K562 (cell line): ENCODE measurements around the gene TACC3. TPM values are rescaled to one million over a fixed set of nuclear protein-coding genes. Genes with fewer than 3 reads are reported as not detected.

ENCODE experiments used
- ATAC-seq: fragments of 200-7000 bp; cut with Tn5 transposase; 3 replicates; pipeline ENCODE4 v1.9.1; 2020; ENCODE audit warnings: moderate library complexity
- BruUV-seq: library from RNA; stranded (reverse); fragments of 400-500 nt; replicated peaks from 2 replicates; lab custom pipeline; 2021; lab: Mats Ljungman, UMichigan
- CTCF ChIA-PET: fragments of 300-600 bp; formaldehyde crosslinking; extraction: SDS; loops from one replicate; lab custom pipeline; 2021; ENCODE audit warnings: low intra/inter-chr PET ratio; lab: Yijun Ruan, JAX
- POLR2A ChIA-PET: fragments of 300-600, 350-650 bp; sonication (Branson Sonifier 250); formaldehyde crosslinking; extraction: SDS; loops from one replicate; lab custom pipeline; 2021; ENCODE audit warnings: antibody characterized with exemption, inconsistent platforms; lab: Yijun Ruan, JAX
- DNase-seq, 4 experiments: peaks; one replicate each; pipeline versions ENCODE4 v3.0.0 to v3.0.0-alpha.2; 2011 to 2018; ENCODE audit warnings: low spot score in 3 of 4, mixed read lengths in 3 of 4; ENCODE audit errors: extremely low read depth in 1 of 4
- FAIRE-seq: peaks from 2 replicates; lab custom pipeline; 2011; peaks lifted over from hg19 to GRCh38; lab: Jason Lieb, UNC
- H2AFZ ChIP-seq: 2 replicates; pipeline ENCODE4 v1.6.0; 2011; ENCODE audit warnings: low read depth, low read length, control low read depth, inconsistent platforms
- H3K27ac ChIP-seq: fragments of 200-600 bp; 3 replicates; pipeline ENCODE4 v1.8.0; 2011; ENCODE audit warnings: low read depth, mild to moderate bottlenecking, control low read depth, inconsistent platforms, low read length, moderate library complexity, mixed read lengths; ENCODE audit errors: extremely low read depth
- H3K27me3 ChIP-seq, 2 experiments: fragments of 300-600 bp in 1 of 2; 2 replicates in 1 of 2; 3 replicates in 1 of 2; pipeline versions ENCODE4 v1.6.0 to v1.8.0; 2011; ENCODE audit warnings: inconsistent platforms in 2 of 2, low read length in 2 of 2, mild to moderate bottlenecking in 1 of 2, mixed read lengths in 1 of 2, moderate library complexity in 1 of 2; ENCODE audit not compliant: control insufficient read depth in 2 of 2, insufficient read depth in 2 of 2
- H3K36me3 ChIP-seq: fragments of 300-600 bp; 3 replicates; pipeline ENCODE4 v1.8.0; 2011; ENCODE audit warnings: mild to moderate bottlenecking, low read length, inconsistent platforms; ENCODE audit not compliant: control insufficient read depth, insufficient read depth
- H3K4me1 ChIP-seq, 2 experiments: fragments of 200-600 bp in 1 of 2; replicated peaks in 1 of 2; 2 replicates in 1 of 2; 3 replicates in 1 of 2; pipeline versions ENCODE4 v1.5.1 to v1.8.0; 2011; ENCODE audit warnings: inconsistent platforms in 2 of 2, low read length in 2 of 2, mild to moderate bottlenecking in 1 of 2, mixed read lengths in 1 of 2, moderate library complexity in 1 of 2; ENCODE audit not compliant: control insufficient read depth in 2 of 2, insufficient read depth in 2 of 2
- H3K4me2 ChIP-seq: 2 replicates; pipeline ENCODE4 v1.6.1; 2011; ENCODE audit warnings: low read length, control low read depth, inconsistent platforms, mixed read lengths; ENCODE audit not compliant: insufficient read depth
- H3K4me3 ChIP-seq: fragments of 200-600 bp; sonication (generic), shearing (Covaris generic); 2 replicates; pipeline ENCODE4 v1.5.1; 2016; ENCODE audit warnings: control low read depth, inconsistent platforms
- H3K79me2 ChIP-seq: fragments of 200-600 bp; 3 replicates; pipeline ENCODE4 v1.8.0; 2011; ENCODE audit warnings: low read length, inconsistent platforms; ENCODE audit not compliant: control insufficient read depth, insufficient read depth
- H3K9ac ChIP-seq, 2 experiments: 2 replicates each; pipeline versions ENCODE4 v1.6.0 to v1.6.1; 2011; ENCODE audit warnings: low read depth in 2 of 2, low read length in 2 of 2, control low read depth in 1 of 2, inconsistent platforms in 1 of 2, mild to moderate bottlenecking in 1 of 2, mixed read lengths in 1 of 2; ENCODE audit not compliant: insufficient read depth in 1 of 2
- H3K9me1 ChIP-seq: one replicate; pipeline ENCODE4 v1.6.0; 2011; ENCODE audit warnings: inconsistent platforms, mild to moderate bottlenecking, low read length, moderate library complexity; ENCODE audit not compliant: control insufficient read depth, insufficient read depth
- H3K9me3 ChIP-seq: replicated peaks from 2 replicates; pipeline ENCODE4 v1.5.1; 2011; ENCODE audit warnings: low read depth, low read length, inconsistent platforms; ENCODE audit not compliant: control insufficient read depth, insufficient read depth
- H4K20me1 ChIP-seq: replicated peaks from 2 replicates; pipeline ENCODE4 v1.6.1; 2011; ENCODE audit warnings: low read length, inconsistent platforms, mixed read lengths; ENCODE audit not compliant: control insufficient read depth, insufficient read depth
- CBX2 ChIP-seq: fragments of 200-600 bp; sonication (generic); IDR thresholded peaks from one replicate; pipeline ENCODE4 v1.6.1; 2012; ENCODE audit warnings: mild to moderate bottlenecking, low read length, inconsistent platforms; ENCODE audit not compliant: insufficient read depth, poor library complexity, severe bottlenecking
- CTBP1 ChIP-seq: fragments of 450-650 bp; IDR thresholded peaks from 2 replicates; pipeline ENCODE4 v1.6.1; 2016; ENCODE audit warnings: borderline replicate concordance
- DEAF1 ChIP-seq: fragments of 450-650 bp; formaldehyde crosslinking; IDR thresholded peaks from 2 replicates; pipeline ENCODE4 v1.4.0; 2020; ENCODE audit warnings: mild to moderate bottlenecking, moderate library complexity
- DPF2 ChIP-seq: fragments of 450-650 bp; IDR thresholded peaks from 2 replicates; pipeline ENCODE4 v1.6.1; 2016
- FOXK2 ChIP-seq, 2 experiments: fragments of 450-650 bp; IDR thresholded peaks in 1 of 2; conservative IDR thresholded peaks in 1 of 2; 2 replicates each; pipeline ENCODE4 v1.6.1; 2016; ENCODE audit warnings: low read depth in 2 of 2, mild to moderate bottlenecking in 1 of 2
- HDAC2 ChIP-seq: fragments of 450-650 bp; IDR thresholded peaks from 2 replicates; pipeline ENCODE4 v1.6.1; 2016; ENCODE audit warnings: mild to moderate bottlenecking
- HSF4 ChIP-seq: fragments of 250-450 bp; sonication (Bioruptor Pico); IDR thresholded peaks from 2 replicates; pipeline ENCODE4 v2.1.2; 2022; ENCODE audit warnings: mild to moderate bottlenecking, moderate library complexity, borderline replicate concordance
- JUND ChIP-seq, 2 experiments: IDR thresholded peaks; 2 replicates in 1 of 2; 3 replicates in 1 of 2; pipeline ENCODE4 v1.6.1; 2011; ENCODE audit warnings: borderline replicate concordance in 2 of 2, low read depth in 2 of 2, low read length in 2 of 2, improper control_type of control experiment in 1 of 2, missing biosample characterization in 1 of 2, missing genetic modification characterization in 1 of 2, missing genetic modification reagents in 1 of 2
- MYBL2 ChIP-seq, 2 experiments: fragments of 450-650 bp in 1 of 2; sonication (generic) in 1 of 2; formaldehyde crosslinking in 1 of 2; IDR thresholded peaks; 2 replicates each; pipeline versions ENCODE4 v1.6.1 to v1.8.1; 2017 to 2022; ENCODE audit warnings: borderline replicate concordance in 1 of 2, inconsistent platforms in 1 of 2, low read depth in 1 of 2, mild to moderate bottlenecking in 1 of 2, missing genetic modification reagents in 1 of 2, moderate library complexity in 1 of 2
- RBM25 ChIP-seq: fragments of 200-400 bp; formaldehyde crosslinking; IDR thresholded peaks from 2 replicates; pipeline ENCODE4 v1.6.1; 2018; ENCODE audit warnings: low read length, low read depth, moderate library complexity; ENCODE audit not compliant: severe bottlenecking
- SMC3 ChIP-seq: conservative IDR thresholded peaks from 2 replicates; pipeline ENCODE4 v1.6.1; 2011; ENCODE audit warnings: low read depth, low read length, improper control_type of control experiment; ENCODE audit not compliant: insufficient read depth
- ZNF764 ChIP-seq: fragments of 250-450 bp; sonication (Bioruptor Pico); IDR thresholded peaks from 2 replicates; pipeline ENCODE4 v1.4.0; 2020; ENCODE audit warnings: low read depth, mild to moderate bottlenecking, moderate library complexity
- WGBS: fragments of 100-300 bp; shearing (Covaris generic); methylation state at CpG from one replicate; pipeline ENCODE4 v1.1.6; 2016; ENCODE audit warnings: low coverage, mixed read lengths; ENCODE audit not compliant: insufficient coverage; ENCODE audit errors: missing lambda C conversion rate; 5-methylcytosine and 5-hydroxymethylcytosine counted together
- in situ Hi-C: fragments of 300-500 bp; cut with MboI; formaldehyde crosslinking; loops from 4 replicates; pipeline ENCODE4 v1.15.0; 2018; ENCODE audit warnings: inconsistent platforms, mixed read lengths
- intact Hi-C: fragments of 100-400 bp; cut with micrococcal nuclease; formaldehyde crosslinking; loops from 2 replicates; pipeline ENCODE4 v1.14.2; 2022
- polyA plus RNA-seq, 8 experiments: library from polyadenylated mRNA; depleted of rRNA in 4 of 8; stranded (reverse) in 5 of 8; unstranded in 3 of 8; fragments of >200 nt; fragmentation: Nextera tagmentation in 2 of 8; fragmentation: Illumina TruSeq in 1 of 8; extraction: Ambion mirVana in 2 of 8; extraction: Trizol in 1 of 8; gene quantifications; 2 replicates each; pipeline versions ENCODE4 v1.2.1 to v1.2.3, GENCODE V29; 2011 to 2014; ENCODE audit warnings: inconsistent platforms in 1 of 8, missing spikeins in 1 of 8
- total RNA-seq, 7 experiments: library from RNA; depleted of rRNA in 6 of 7; stranded (reverse); fragments of >200 nt in 6 of 7; fragmentation: Illumina TruSeq in 2 of 7; extraction: Trizol in 2 of 7; gene quantifications; 2 replicates each; pipeline versions ENCODE4 v1.2.1 to v1.2.3, GENCODE V29; 2011 to 2021; ENCODE audit warnings: low replicate concordance in 1 of 7
- TF ChIP-seq, protein P1 (sequence below): sonication (generic); formaldehyde crosslinking; IDR thresholded peaks from 2 replicates; pipeline ENCODE4 v1.8.1; 2023; ENCODE audit warnings: mild to moderate bottlenecking, missing genetic modification reagents
- TF ChIP-seq, protein P2 (sequence below): sonication (generic); formaldehyde crosslinking; IDR thresholded peaks from 2 replicates; pipeline ENCODE4 v1.8.0; 2022; ENCODE audit warnings: missing genetic modification reagents, mild to moderate bottlenecking, moderate library complexity, borderline replicate concordance

TACC3 gene
- total and polyA plus RNA-seq, 9 of the 15 experiments (the other 6 are each of a cell fraction or from before 2014, with no cell fraction given): 1.9 to 122 (median 55.6) TPM

GRCh38 chr4:1693131-1693896 is 28.0 kb upstream of the TACC3 start:
- POLR2A ChIA-PET: interaction anchor here (0.5 to 2.7 kb wide), 11 partner anchors 9 to 103 kb away, joined by 3 to 49 read pairs (median 6); partner anchors contain the start of genes SLBP, TACC3 and TMEM129
- peaks cover 7% of the 10 kb centered on the region; the same call in 1 of the 2 replicates for H4K20me1 ChIP-seq
- no peak overlapping the region for H3K4me3 ChIP-seq
- no peaks in the 10 kb centered on the region for H3K9me3 ChIP-seq
- DNase-seq (peak; percentile 62 to 83 (median 70)), ATAC-seq (peak; percentile 96), FAIRE-seq (peak; percentile 92)
- H3K36me3 ChIP-seq: peaks cover 75% of the 10 kb centered on the region
- no peak overlapping the region for H2AFZ ChIP-seq
- intact Hi-C loops (loop anchor here (1.0 kb wide), 1 partner anchor 33 kb away; no protein-coding TSS in a partner anchor), in situ Hi-C loops (no loop called here)
- CTCF ChIA-PET: interaction anchor here (0.6 to 3.3 kb wide), 6 partner anchors 18 to 212 kb away, joined by 3 to 20 read pairs (median 4); partner anchors contain the start of gene SLBP
- WGBS: 45% methylated on average over 7 of the region's 7 CpGs
- no peaks in the 10 kb centered on the region for H3K4me1 ChIP-seq
- H3K27ac ChIP-seq: peak overlapping the region; percentile 5; the same call in 1 of the 3 replicates
- no peak overlapping the region for H3K9ac ChIP-seq
- no peaks in the 10 kb centered on the region for H3K79me2 ChIP-seq
- H3K27me3 ChIP-seq: no peaks in the 10 kb centered on the region
- no peak overlapping the region for H3K4me2 ChIP-seq
- H3K9me1 ChIP-seq: no peaks in the 10 kb centered on the region
- TSS peak; percentile 43 for BruUV-seq
- TF ChIP-seq, protein P1, sequence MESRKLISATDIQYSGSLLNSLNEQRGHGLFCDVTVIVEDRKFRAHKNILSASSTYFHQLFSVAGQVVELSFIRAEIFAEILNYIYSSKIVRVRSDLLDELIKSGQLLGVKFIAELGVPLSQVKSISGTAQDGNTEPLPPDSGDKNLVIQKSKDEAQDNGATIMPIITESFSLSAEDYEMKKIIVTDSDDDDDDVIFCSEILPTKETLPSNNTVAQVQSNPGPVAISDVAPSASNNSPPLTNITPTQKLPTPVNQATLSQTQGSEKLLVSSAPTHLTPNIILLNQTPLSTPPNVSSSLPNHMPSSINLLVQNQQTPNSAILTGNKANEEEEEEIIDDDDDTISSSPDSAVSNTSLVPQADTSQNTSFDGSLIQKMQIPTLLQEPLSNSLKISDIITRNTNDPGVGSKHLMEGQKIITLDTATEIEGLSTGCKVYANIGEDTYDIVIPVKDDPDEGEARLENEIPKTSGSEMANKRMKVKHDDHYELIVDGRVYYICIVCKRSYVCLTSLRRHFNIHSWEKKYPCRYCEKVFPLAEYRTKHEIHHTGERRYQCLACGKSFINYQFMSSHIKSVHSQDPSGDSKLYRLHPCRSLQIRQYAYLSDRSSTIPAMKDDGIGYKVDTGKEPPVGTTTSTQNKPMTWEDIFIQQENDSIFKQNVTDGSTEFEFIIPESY: no peak
- TF ChIP-seq DEAF1 (CRISPR knock-in tag): peak; percentile 47; the same call in 1 of the 2 replicates
- TF ChIP-seq HDAC2: peak; percentile 32; the same call in 1 of the 2 replicates
- TF ChIP-seq CBX2: no peak
- peak; percentile 48 to 51; a peak in 3 of 4 replicates for TF ChIP-seq FOXK2 (conservative IDR thresholded peaks at IDR 0.05 in 1 of 2, IDR thresholded peaks at IDR 0.05 in 1 of 2; ENCODE audit: low read depth in 2 of 2)
- peak; percentile 77; the same call in 1 of the 2 replicates for TF ChIP-seq ZNF764 (CRISPR knock-in tag)
- no peak for TF ChIP-seq JUND (IDR thresholded peaks at IDR 0.05; ENCODE audit: borderline replicate concordance, low read depth, low read length)
- TF ChIP-seq JUND (tag; IDR thresholded peaks at IDR 0.05; ENCODE audit: borderline replicate concordance, low read depth, low read length): peak; percentile 37; the same call in 1 of the 3 replicates
- TF ChIP-seq MYBL2 (IDR thresholded peaks at IDR 0.05; ENCODE audit: low read depth): peak; percentile 38; the same call in 1 of the 2 replicates
- no peak for TF ChIP-seq MYBL2 (CRISPR knock-in tag; IDR thresholded peaks at IDR 0.05; ENCODE audit: borderline replicate concordance)
- no peak for TF ChIP-seq HSF4
- peak; percentile 58; the same call in 1 of the 2 replicates for TF ChIP-seq CTBP1
- TF ChIP-seq, protein P2, sequence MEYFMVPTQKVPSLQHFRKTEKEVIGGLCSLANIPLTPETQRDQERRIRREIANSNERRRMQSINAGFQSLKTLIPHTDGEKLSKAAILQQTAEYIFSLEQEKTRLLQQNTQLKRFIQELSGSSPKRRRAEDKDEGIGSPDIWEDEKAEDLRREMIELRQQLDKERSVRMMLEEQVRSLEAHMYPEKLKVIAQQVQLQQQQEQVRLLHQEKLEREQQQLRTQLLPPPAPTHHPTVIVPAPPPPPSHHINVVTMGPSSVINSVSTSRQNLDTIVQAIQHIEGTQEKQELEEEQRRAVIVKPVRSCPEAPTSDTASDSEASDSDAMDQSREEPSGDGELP (CRISPR knock-in tag): peak; percentile 31; the same call in 1 of the 2 replicates
- peak; percentile 76 for TF ChIP-seq RBM25
- TF ChIP-seq DPF2: peak; percentile 33; the same call in 1 of the 2 replicates
- TF ChIP-seq SMC3: peak; percentile 69
